HG03025 (cell line): Measurements from ENCODE around the gene UPF2.
A peak's percentile ranks its signal among the peaks of the same experiment; 100 is the strongest.
"Not testable (repeated sequence)": the region's sequence is repeated elsewhere in the genome, so short reads cannot be mapped to it uniquely, and the experiment has no call there.

Experiments used
- ATAC-seq: cut with Tn5 transposase; IDR thresholded peaks from one replicate; pipeline ENCODE4 v1.9.1; 2021; ENCODE audit warnings: mild to moderate bottlenecking, moderate library complexity; ENCODE audit not compliant: unreplicated experiment, low FRiP score

UPF2 gene

GRCh38 chr10:12045596-12045995 lies 3.0 kb upstream of the UPF2 start:
- no peak for ATAC-seq

GRCh38 chr10:12042409-12042796 lies 206 bp downstream of the UPF2 start:
- ATAC-seq: peak; percentile 17

- ATAC-seq: no peak
Measured at GRCh38 chr10:12041766-12042408, 722 bp downstream of the UPF2 start.

GRCh38 chr10:12036073-12036655 lies 6.4 kb downstream of the UPF2 start:
- ATAC-seq: no peak

- no peak for ATAC-seq
Measured at GRCh38 chr10:12031404-12031803, 11.2 kb downstream of the UPF2 start.

- no peak for ATAC-seq
Measured at GRCh38 chr10:12027539-12027938, 15.1 kb downstream of the UPF2 start.

- no peak for ATAC-seq
Measured at GRCh38 chr10:12025591-12025990, 17.0 kb downstream of the UPF2 start.

GRCh38 chr10:12022580-12023257 lies 19.9 kb downstream of the UPF2 start:
- no peak for ATAC-seq

GRCh38 chr10:12020574-12020973 lies 22.0 kb downstream of the UPF2 start:
- ATAC-seq: no peak

GRCh38 chr10:12019283-12019971 lies 23.2 kb downstream of the UPF2 start:
- no peak for ATAC-seq

- ATAC-seq: no peak
Measured at GRCh38 chr10:12018438-12019282, 23.9 kb downstream of the UPF2 start.

GRCh38 chr10:12013926-12014325 lies 28.7 kb downstream of the UPF2 start:
- ATAC-seq: no peak

GRCh38 chr10:12013391-12013790 lies 29.2 kb downstream of the UPF2 start:
- ATAC-seq: not testable (repeated sequence)

GRCh38 chr10:12010353-12010752 lies 32.3 kb downstream of the UPF2 start:
- no peak for ATAC-seq

GRCh38 chr10:12008842-12009241 lies 33.8 kb downstream of the UPF2 start:
- ATAC-seq: not testable (repeated sequence)

- ATAC-seq: no peak
Measured at GRCh38 chr10:12006671-12007070, 35.9 kb downstream of the UPF2 start.

GRCh38 chr10:11993834-11994468 lies 48.7 kb downstream of the UPF2 start:
- no peak for ATAC-seq

GRCh38 chr10:11988924-11989323 lies 53.7 kb downstream of the UPF2 start:
- no peak for ATAC-seq

GRCh38 chr10:11986593-11987216 lies 55.9 kb downstream of the UPF2 start:
- ATAC-seq: no peak

- ATAC-seq: no peak
Measured at GRCh38 chr10:11982253-11982652, 60.4 kb downstream of the UPF2 start.
